RPMI8226 (cell line): ENCODE measurements around the gene NCBP2.
"Not testable (repeated sequence)": the region's sequence is repeated elsewhere in the genome, so short reads cannot be mapped to it uniquely, and the experiment has no call there.

Source experiments
- DNase-seq: peaks from one replicate; pipeline ENCODE4 v3.0.0-alpha.2; 2015

NCBP2 gene

DNA sequence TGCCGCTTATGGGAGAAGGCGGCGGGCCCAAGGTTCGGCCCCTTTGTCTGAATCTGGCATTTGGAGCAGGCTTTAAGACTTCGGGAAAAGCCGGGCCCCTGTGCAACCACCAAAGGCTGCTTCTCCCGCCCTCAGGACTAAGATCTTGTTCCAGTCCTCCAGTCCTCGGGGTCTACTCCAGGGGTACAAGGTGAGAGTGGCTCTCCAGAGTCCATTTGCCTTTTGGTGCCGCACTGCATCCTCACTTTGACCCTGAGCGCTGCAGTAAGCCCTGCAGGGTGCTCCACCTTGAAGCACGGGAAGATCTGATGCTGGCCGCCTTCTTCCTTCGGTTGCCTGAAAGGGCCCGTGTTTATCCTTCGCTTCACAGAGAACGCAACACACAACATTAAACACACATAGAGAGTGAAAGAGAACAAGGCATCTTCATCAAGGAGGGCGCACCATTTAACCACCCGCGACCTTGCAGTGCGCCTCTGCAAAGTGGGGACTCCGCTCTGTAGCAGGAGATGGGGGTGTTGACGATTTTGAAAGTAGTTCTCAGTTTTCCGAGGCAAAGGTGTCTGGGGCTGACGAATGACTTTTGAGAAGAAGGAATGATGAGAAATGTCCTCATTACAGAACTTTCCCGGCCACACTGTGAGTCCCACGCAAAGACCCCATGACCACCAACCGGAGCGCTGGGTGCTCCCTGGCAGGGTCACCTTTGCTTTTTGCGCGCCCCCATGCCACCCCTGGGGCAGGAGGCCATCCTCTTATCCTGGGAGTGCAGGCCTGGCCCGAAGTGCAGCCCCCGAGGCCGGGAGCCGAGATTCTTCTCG is 25.3 kb upstream of the NCBP2 start:
- DNase-seq, result no peak

DNA sequence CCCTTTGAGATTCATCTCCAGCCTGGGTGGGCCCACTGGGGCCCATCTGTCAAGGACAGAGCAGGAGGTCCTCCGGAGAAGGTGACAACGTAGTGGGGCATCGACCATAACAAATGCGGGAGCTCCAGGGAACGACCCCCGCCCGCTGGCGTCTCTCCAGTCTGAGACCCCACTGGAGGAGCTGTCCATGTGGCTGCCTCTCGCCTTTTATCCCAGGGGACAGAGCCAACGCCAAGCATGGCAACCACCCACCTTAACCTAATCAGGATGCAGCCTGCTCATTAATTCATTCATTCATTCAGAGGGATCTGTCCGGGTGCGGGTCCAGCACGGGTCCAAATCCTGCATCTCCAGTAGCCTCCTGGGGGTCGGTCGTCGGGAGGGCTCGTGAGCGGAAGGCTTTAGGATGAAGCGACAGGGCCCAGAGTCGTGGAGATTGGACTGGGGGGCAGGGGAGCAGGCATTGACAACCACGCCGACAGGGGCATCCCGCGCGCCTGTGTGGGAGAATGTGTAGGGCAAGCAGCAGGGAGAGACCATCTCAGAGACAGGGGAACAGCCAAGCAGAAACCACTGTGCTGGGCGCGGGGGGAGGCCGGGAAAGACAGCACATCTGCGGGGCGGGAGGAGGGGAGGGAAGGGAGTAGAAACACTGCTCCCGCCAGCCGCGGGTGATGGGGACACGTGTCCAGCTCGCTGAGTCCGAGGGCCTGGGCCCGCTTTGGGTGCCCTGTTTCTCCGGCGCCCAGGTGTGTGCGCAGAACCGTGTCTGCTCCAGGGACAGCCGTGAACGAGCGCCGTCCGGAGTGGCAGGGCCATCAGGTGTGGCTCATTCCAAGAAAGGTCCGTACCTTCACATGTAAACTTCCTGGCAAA is 24.4 kb upstream of the NCBP2 start:
- DNase-seq, result no peak

DNA sequence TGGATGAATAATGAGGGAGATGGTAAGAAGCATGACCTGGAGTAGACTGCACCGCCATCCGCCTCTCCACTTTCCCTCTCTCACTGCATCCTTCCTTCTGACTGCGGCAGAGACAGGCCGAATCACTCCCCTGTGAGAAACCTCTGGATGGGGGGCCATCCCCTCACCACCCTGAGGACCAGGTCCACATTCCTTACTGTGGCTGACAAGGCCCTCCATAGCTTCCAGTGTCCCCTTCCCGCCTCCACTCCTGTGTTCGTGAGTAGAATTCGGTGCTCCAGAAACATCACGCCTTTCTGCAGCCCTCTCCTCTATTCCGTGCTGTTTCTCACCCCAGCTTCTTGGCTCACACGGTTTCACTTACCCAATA is 23.5 kb upstream of the NCBP2 start:
- DNase-seq, result no peak

DNA sequence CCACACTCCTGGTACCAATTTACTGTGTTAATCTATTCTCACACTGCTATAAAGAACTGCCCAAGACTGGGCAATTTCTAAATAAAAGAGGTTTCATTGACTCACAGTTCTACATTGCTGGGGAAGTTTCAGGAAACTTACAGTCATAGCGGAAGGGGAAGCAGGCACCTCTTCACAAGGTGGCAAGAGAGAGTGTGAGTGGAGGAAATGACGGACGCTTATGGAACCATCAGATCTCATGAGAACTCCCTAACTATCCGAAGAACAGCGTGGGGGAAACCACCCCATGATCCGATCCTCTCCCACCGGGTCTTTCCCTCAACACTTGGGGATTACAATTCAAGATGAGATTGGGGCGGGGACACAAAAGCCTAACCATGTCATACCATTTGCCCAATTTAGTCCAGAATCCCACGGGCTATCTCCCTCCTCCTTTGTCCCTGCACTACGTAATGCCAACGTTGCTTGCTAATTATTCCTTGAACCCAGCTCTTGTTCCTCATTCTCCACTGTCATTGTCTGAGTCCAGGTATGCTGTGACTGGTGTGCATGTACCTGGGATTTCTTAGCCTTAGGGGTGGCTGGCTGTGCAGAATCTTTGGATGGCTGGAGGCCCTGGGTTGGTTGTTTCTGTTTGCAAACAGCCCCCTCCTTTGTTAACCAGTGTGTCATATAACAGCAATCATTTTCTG is 22.9 kb upstream of the NCBP2 start:
- no peak for DNase-seq

DNA sequence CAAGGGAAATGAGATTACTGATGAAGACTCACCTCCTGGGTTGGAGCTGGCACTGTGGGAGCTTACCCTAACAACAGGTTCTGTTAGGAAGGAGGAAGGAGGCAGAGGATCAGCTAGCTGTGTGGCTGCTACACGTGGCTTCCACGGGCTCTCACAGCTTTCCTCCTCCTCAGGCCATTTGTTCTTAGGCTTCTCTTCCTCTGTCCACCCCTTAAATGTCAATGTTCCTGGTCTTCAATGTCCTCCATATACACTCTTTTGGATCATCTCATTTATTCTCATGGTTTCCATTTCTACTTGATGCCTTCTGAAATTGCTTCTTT is 21.3 kb upstream of the NCBP2 start:
- DNase-seq, result no peak

DNA sequence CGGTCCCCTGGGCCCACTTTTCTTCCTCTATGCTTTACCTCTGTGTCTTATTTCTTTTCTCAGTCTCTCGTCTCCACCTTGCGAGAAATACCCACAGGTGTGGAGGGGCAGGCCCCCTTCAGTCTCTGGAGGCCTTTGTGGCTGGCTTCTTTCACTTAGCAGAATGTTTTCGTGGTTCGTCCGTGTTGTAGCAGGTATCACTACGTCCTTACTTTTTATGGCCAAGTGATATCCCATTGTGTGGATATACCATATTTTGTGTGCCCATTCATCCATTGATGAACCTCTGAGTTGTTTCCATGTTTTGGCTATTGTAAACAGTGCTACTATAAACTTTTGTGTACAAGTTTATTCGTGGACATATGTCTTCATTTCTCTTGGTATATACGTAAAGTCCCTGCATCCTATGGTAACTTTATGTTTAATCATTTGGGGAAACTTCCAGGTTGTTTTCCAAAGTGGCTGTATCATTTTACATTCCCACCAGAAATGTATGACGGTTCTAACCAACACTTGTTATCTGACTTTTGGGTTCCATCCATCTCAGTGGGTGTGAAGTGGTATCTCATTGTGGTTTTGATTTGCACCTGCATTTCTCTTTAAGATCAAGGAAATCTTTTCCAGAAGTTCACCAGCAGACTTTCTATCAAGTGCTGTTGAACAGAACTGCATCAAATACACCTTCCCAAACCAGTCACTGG is 20.8 kb upstream of the NCBP2 start:
- no peak for DNase-seq

DNA sequence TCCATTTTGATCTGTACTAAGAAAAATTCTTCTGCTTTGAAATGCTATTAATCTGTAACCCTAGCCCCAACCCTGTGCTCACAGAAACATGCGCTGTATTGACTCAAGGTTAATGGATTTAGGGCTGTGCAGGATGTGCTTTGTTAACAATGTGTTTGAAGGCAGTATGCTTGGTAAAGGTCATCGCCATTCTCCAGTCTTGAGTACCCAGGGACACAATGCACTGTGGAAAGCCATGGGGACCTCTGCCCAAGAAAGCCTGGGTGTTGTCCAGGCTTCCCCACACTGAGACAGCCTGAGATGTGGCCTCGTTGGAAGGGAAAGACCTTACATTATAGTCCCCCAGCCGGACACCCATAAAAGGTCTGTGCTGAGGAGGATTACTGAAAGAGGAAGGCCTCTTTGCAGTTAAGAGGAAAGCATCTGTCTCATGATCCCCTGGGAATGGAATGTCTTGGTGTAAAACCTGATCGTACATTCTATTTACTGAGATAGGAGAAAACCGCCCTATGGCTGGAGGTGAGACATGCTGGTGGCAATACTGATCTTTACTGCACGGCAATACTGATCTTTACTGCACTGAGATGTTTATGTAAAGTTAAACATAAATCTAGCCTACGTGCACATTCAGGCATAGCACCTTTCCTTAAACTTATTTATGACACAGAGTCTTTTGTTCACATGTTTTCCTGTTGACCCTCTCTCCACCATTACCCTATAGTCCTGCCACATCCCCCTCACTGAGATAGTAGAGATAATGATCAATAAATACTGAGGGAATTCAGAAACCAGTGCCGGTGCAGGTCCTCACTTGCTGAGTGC is 20.0 kb upstream of the NCBP2 start:
- DNase-seq, result no peak

DNA sequence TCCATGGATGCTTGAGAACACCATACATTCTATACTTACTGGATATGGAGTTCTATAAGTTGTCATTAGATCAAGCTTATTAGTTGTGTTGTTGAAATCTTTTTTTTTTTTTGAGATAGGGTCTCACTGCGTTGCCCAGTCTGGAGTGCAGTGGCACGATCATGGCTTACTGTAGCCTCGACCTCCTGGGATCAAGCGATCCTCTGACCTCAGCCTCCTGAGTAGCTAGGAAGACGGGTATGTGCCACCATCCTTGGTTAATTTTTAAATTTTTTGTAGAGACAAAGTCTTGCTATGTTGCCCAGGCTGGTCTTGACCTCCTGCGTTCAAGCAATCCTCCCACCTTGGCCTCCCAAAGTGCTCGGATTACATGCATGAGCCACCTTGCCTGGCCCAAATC is 12.5 kb upstream of the NCBP2 start:
- no peak for DNase-seq

DNA sequence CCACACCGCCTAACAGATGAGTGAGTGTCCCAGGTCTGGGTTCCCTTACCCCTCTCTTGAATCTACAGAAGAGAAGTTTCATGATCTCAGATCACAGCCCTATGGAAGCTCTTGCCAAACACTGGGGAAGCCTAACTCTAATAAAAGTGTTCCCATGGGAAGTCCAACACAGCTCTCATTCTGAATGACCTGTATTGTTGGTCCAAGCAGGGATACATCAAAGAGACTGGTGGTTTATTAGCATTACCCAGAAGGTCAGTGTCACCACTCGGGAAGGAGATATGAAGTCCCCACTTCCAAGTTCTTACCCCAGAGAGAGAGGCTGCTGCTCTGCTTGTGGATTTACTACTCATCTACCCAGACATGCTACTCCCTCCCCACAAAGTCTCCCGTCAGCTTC is 9.0 kb upstream of the NCBP2 start:
- no peak for DNase-seq

DNA sequence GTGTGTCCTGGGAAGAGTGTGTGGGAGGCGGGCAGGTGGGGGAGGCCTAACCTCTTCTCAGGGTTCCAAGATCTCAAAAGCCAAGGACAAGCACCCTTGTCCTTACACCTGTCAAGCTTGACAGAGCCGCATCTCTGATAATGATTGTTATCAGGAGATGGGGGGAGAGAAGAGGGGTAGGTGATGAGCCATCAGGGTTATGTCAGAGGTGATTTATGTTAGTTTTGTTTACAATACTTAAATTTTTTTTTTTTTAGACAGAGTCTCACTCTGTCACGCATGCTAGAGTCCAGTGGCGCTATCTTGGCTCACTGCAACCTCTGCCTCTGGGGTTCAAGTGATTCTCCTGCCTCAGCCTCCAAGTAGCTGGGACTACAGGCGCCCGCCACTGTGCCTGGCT is 7.4 kb upstream of the NCBP2 start:
- DNase-seq, result no peak

DNA sequence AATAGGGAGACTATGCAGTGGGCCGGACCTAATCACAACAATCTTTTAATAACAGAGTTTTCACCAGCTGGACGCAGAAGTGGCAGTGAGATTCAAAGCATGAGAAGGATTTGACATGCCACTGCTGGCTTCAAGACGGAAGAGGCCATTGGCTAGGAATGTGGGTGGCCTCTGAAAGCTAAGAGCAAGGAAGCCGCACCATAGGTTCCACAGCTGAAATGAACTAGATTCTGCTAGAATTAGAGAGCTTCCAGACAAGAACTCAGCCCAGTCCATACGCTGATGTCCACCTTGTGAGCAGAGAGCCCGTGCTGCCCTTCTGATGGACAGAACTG is 6.9 kb upstream of the NCBP2 start:
- DNase-seq, result no peak

DNA sequence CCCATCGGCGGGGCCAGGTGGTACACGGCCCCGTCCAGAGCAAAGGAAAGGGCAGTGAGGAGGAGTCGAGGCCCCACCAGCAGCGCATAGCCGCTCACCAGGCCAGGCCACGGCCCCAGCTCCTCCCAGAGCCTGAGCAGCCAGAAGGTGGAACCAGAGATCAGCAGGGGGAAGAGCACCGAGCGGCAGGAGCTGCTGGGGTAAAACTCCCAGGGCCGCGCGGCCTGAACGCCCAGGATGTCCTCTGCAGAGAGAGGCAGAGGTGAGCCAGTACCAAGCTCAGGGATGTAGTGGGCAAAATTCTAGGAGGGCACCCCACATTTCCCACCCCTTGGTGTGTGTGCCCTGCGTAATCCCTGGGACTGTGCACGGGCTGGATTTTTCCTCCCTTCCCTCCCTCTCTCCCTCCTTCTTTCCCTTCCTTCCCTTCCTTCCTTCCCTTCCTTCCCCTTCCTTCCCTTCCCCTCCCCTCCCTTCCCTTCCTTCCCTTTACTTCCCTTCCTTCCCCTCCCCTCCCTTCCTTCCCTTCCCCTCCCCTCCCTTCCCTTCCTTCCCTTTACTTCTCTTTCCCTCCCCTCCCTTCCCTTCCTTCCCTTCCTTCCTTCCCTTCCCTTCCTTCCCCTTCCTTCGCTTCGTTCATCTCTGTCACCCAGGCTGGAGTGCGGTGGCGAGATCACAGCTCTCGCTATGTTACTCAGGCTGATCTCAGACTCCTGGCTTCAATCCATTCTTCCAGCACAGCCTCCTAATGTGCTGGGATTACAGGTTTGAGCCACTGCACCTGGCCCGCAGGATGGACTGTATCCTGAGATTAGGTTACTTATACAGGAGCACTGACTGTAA is 6.3 kb upstream of the NCBP2 start:
- no peak for DNase-seq

DNA sequence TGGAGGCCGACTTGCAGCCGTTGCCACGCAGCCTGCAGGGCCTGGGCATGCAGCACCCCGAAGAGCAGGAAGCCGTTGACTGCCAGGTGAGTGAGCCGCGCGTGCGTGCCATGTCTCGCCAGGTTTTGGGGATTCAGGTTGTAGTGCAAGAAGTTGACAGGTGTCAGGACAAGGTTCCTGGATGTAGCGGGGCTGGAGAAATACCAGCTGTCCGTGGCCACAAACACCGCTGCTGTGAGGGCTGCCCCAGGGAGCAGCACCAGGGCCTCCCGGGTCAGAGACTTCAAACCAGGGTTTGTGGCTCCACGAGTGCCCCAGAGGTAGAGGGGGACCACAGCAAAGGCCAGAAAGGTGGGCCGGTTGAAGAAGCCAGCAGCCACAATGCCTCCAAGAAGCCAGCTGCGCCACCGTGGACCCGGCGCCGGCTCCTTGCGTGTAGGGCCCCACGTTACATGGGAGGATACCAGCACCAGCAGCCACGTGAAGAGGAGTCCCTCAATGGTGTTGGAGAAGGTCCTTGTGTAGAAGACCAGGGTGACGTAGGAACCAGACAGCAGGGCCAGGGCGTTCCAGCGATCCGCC is 5.6 kb upstream of the NCBP2 start:
- no peak for DNase-seq

DNA sequence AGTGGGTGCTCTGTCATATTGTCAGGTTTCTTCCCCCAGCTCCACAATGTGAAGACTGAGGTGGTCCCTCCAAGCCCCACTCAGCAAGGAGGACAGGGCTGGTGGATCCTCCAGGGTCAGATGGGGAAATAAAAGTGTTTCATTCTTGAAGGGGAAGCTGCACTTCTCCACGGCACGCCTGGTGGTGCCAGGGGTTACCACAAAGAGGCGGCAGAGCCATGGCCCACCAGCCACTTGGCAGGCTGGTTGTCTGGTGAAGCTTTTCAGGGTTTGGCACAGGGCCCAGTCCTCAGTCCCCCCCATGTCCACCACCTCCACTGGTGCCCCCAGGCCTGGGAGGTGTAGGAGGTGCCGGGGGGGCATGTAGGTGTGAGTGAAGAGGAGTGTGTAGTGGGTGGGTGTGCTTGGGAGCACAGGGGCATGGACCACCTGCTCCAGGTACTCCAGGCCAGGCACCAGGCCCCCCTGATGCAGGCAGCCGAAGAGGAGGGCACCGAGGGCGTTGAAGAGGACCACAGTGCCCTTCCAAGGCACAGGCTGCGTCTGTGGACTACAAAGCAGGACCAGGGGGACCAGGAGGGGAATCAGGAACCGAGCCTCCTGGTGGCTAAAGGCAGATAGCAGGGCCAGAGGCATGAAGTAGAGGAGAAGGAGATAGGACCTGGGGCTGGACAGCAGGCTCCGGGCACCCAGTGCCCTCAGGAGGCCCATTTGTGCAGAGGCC is 5.0 kb upstream of the NCBP2 start:
- no peak for DNase-seq

DNA sequence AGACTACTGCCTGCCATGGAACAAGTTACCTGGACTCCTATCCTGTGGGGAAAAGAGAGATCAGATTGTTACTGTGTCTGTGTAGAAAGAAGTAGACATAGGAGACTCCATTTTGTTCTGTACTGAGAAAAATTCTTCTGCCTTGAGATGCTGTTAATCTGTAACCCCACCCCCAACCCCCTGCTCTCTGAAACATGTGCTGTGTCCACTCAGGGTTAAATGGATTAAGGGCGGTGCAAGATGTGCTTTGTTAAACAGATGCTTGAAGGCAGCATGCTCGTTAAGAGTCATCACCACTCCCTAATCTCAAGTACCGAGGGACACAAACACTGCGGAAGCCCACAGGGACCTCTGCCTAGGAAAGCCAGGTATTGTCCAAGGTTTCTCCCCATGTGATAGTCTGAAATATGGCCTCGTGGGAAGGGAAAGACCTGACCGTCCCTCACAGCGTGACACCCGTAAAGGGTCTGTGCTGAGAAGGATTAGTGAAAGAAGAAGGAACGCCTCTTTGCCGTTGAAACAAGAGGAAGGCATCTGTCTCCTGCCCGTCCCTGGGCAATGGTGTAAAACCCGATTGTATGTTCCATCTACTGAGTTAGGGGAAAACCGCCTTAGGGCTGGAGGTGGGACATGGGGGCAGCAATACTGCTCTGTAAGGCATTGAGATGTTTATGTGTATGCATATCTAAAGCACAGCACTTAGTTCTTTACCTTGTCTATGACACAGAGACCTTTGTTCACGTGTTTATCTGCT is 1.9 kb upstream of the NCBP2 start:
- DNase-seq, result not testable (repeated sequence)

DNA sequence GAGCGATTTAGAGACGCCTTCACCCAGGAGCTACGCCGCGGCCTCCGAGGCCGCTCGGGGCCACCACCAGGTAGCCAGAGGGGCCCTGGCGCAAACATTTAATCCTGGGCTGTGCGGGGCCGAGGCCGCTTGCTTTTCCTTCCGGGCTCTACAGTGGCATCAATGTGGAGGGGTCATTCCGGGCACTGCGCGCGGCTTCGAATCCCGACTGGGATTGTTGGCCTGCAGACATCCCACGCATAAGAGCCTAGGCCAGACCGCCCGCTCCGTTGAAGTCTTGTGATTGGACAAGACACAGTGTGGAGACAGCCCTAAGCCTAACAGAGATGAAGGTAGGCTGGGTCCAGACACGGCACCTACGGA is 568 bp upstream of the NCBP2 start:
- no peak for DNase-seq

DNA sequence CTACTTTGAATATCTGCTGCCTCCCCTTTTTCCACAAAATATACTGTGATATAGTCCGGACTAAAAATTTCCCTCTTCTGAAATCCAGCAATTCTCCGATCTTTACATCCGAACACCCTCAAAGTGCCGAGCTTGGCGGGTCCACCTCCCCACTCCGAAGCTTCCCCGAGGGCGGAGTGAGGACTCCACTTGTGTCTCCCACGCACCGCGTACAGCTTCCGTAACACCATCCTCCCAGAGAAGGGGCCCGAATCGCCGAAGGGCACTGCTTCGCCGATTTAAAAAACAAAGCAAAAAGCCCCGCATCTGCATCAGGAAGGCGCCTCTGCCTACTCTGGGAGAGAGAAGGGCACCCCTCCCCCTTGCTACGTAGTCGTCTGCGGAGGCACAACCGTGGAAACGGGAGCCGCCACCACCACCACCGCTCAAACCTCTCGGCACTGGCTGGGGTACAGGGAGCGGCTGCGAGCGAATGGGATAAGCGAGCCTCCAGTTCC is 551 bp downstream of the NCBP2 start:
- peak; percentile 56 for DNase-seq

DNA sequence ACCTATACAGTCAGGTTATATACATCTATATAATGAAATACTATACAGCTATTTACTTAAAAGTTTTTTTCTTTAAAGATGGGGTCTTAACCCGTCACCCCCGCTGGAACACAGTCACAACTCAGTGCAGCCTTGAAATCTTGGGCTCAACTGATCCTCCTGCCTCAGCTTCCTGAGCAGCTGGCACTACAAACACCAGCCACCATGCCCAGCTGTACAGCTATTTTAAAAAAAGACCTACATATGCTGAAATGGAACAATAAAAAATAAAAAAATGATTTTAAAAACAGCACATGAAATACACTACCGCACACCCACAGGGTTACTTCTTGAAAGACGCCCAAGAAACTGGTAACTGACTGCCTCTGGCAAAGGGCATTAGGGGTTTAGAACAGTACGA is 3.8 kb downstream of the NCBP2 start:
- DNase-seq, result no peak

DNA sequence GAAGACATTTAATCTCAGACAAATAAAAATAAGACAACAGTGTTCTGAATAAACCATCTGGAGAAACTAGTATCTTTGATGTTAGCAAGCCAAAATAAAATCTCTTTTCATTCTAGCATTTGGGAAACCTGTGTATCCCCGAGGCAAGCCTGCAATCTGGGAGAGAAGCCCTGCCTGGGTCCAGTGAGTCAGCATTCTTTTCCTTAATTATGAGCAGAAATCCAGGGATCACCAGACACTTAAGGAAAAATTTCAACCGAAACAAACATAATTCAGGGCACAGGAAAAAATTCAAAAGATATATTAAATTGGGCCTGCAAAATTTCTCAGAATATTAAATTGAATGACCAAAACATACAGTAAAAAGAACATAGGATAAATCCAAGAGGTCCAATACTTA is 4.2 kb downstream of the NCBP2 start:
- DNase-seq, result no peak

DNA sequence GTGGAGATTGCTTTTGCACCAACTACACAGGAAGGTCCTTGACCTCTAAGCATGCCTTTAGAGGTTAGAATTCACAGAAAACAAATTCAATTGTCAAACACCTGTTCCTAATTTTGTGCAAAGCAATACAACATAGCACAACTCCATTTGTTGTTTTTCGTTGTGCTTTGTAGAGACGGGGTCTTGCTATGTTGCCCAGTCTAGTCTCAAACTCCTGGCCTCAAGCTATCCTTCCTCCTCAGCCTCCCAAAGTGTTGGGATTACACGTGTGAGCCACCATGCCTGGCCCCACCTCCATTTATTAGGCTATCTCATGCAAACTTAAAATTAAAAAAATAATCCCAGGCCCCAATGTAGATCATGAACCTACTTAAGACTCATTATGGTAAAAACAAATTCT is 6.0 kb downstream of the NCBP2 start:
- DNase-seq, result no peak
